Astrocyte (in vitro differentiated cells and primary cell): ENCODE measurements around the gene TMEM150A.

Experiments
- CTCF ChIP-seq: IDR thresholded peaks from 2 replicates; pipeline ENCODE4 v1.5.1; 2011; ENCODE audit warnings: low read depth, mild to moderate bottlenecking, inconsistent platforms, low read length, moderate library complexity; ENCODE audit not compliant: insufficient read depth
- EZH2 ChIP-seq: IDR thresholded peaks from 2 replicates; pipeline ENCODE4 v1.6.1; 2012; ENCODE audit warnings: mild to moderate bottlenecking, low read length, inconsistent platforms; ENCODE audit not compliant: insufficient read depth

DNA sequence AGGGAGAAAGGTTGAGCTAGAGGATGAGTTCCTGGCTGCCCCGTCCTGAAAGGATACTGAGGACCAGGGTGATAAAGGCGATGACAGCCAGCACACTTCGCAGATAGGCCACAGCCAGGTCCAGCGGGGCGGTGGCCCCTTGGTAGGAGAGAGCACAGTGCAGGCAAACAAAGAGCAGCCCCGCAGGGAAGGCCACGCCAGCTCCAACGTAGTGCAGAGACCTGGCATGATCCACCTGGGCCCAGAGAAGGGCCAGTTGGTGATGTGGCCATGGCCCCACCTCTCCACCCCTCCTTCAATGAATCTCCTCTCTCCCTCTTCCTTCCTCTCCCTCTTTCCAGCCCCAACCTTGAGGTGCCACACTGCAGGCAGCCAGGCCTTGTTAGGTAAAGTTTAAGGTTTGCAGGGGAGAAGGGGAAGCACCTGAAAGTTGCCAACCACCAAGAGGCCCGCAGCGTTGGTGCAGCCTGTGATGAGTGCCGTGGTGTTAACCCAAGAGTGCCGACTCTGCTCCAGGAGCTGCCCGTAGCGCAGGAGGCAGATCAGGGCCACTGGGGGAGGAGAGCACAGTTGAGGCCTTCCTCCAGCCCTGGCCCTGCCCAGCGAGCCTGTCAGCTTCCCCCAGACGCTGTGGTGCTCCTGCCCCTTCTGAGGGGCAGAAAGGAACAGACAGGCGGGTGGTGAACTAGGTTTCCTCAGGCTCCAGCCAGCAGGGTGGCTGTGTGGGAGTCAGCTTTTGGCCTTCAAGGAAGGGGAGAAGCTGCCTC, 2.8 kb downstream of the TMEM150A start:
- TF ChIP-seq CTCF (no peak), EZH2 (no peak)
